ENCODE results near the gene MNX1.

MNX1 gene

GRCh38 chr7:157023589-157023905, 13.1 kb upstream of the MNX1 start:
- no peak for TF ChIP-seq EZH2phosphoT487 (IDR thresholded peaks at IDR 0.05; ENCODE audit: borderline replicate concordance)
- no peak for TF ChIP-seq CTCF (conservative IDR thresholded peaks at IDR 0.05; ENCODE audit: low read length)
- H3K4me1 ChIP-seq (ENCODE audit: insufficient read depth, low read length, poor library complexity, severe bottlenecking): no peaks in the 10 kb centered on the region
- H4K20me1 ChIP-seq (ENCODE audit: insufficient read depth, low read length, poor library complexity, severe bottlenecking): no peaks in the 10 kb centered on the region
- H3K27me3 ChIP-seq (ENCODE audit: insufficient read depth, low read length, poor library complexity, severe bottlenecking): no peaks in the 10 kb centered on the region
- no peak overlapping the region for H3K4me2 ChIP-seq (ENCODE audit: low read depth, low read length, poor library complexity, severe bottlenecking)
- no peak overlapping the region for H2AFZ ChIP-seq (ENCODE audit: low read length)
- H3K79me2 ChIP-seq (ENCODE audit: insufficient read depth, low read length): no peaks in the 10 kb centered on the region
- H3K9me3 ChIP-seq (ENCODE audit: insufficient read depth, low read depth, low read length): no peaks in the 10 kb centered on the region
- no peaks in the 10 kb centered on the region for H3K36me3 ChIP-seq (ENCODE audit: insufficient read depth, low read length)
- no peaks in the 10 kb centered on the region for H3K9me2 ChIP-seq (replicated peaks; ENCODE audit: low read depth, low read length)
- H3K9ac ChIP-seq (ENCODE audit: low read depth, low read length, poor library complexity, severe bottlenecking): no peak overlapping the region
- H3K4me3 ChIP-seq (ENCODE audit: low read length, poor library complexity, severe bottlenecking): no peak overlapping the region
- H3F3A ChIP-seq (ENCODE audit: low read depth): no peaks in the 10 kb centered on the region

DNA sequence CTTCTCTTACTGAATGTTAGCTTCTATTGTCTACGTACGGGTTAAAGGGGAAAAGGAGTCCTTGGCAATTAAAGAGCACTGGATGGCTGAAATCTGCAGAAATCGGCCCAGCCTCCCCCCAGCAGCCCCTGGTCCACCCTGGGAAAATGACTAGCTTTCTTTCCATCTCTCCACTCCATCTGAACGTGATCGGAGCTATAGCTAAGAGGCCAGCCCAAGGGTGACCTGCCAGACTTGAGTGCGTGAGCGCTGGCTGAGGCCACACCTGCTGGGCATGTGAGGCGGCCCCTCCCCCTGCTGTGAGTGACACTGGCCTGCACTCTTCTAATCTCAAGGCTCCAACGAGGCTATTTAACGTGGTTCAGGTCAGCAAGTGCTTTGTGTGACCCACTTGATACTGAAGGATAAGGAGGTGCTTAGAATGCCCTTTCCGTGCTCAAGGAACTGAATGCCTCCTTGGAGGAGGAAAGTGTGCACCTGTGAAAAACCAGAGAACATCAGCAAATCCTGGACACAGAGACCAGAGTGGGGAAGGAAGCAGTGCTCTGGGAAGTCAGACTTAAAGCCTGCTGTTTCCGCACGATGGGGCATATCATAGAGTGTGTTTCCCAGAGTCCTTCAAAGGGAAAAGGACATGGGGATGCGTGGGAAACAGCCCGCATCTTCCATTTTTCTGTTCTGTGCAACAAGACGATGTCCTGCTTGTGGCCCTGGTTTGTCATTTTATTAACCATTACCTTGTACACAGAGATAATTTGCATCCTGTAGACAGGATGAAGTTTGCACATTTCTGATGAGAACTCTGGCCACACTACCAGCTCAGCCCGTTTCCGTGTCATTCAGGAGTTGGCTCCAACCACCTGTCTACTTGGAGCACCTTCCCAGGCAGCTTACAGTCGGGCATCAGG, 12.5 kb upstream of the MNX1 start:
- Histone ChIP-seq H3K4me3 (ENCODE audit: low read length, poor library complexity, severe bottlenecking) (no peak overlapping the region), H3K4me1 (ENCODE audit: insufficient read depth, low read length, poor library complexity, severe bottlenecking) (no peaks in the 10 kb centered on the region), H3K9me3 (ENCODE audit: insufficient read depth, low read depth, low read length) (no peaks in the 10 kb centered on the region), H3K9me2 (replicated peaks; ENCODE audit: low read depth, low read length) (no peaks in the 10 kb centered on the region), H3F3A (ENCODE audit: low read depth) (no peaks in the 10 kb centered on the region), H3K79me2 (ENCODE audit: insufficient read depth, low read length) (no peaks in the 10 kb centered on the region), H3K27me3 (ENCODE audit: insufficient read depth, low read length, poor library complexity, severe bottlenecking) (no peaks in the 10 kb centered on the region), H2AFZ (ENCODE audit: low read length) (no peak overlapping the region), H4K20me1 (ENCODE audit: insufficient read depth, low read length, poor library complexity, severe bottlenecking) (no peaks in the 10 kb centered on the region), H3K9ac (ENCODE audit: low read depth, low read length, poor library complexity, severe bottlenecking) (no peak overlapping the region), H3K4me2 (ENCODE audit: low read depth, low read length, poor library complexity, severe bottlenecking) (no peak overlapping the region), H3K36me3 (ENCODE audit: insufficient read depth, low read length) (no peaks in the 10 kb centered on the region)
- TF ChIP-seq CTCF (conservative IDR thresholded peaks at IDR 0.05; ENCODE audit: low read length): no peak
- TF ChIP-seq EZH2phosphoT487 (IDR thresholded peaks at IDR 0.05; ENCODE audit: borderline replicate concordance): no peak

DNA sequence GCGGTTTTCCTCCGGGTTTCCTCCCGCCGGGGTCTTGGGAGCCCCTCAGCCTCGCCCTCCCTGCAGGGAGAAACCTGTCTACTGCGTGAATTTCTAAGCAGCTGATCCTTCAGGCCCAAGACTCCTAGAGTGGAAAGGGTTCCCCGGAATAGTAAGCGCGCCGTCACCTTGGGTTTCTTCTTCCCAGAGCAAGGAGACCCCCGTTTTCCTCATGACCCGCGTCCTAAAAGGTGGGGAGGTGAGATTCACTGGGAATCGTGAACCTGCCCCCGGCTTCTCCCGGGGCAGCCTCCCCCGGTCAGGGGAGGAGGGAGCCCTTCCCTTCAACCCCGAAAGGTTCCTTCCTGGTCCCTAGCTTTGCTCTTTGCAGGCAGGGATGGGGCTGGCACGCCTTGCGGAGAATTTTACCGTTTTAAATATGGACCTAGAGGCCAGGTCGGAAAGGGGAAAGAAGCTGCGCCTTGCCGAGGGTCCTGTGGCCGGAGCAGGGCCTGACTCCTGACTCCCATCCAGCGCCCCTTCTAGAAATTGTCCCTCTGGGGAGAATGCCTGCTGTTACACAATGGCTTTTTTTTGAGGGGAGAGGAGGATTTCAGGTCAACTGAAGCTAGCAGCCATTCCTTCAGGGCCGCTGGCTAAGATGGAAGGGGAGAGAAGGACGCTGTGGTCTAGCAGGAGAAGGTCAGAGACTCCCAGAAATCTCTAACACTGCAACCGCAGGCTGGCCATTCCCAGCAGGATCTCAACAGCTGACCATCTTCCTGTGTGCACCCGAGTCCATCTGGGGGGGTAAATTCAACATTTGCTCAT, 11.6 kb upstream of the MNX1 start:
- no peak overlapping the region for H3K4me2 ChIP-seq (ENCODE audit: low read depth, low read length, poor library complexity, severe bottlenecking)
- H3F3A ChIP-seq (ENCODE audit: low read depth): no peaks in the 10 kb centered on the region
- H3K9me3 ChIP-seq (ENCODE audit: insufficient read depth, low read depth, low read length): no peaks in the 10 kb centered on the region
- no peaks in the 10 kb centered on the region for H3K27me3 ChIP-seq (ENCODE audit: insufficient read depth, low read length, poor library complexity, severe bottlenecking)
- H3K36me3 ChIP-seq (ENCODE audit: insufficient read depth, low read length): no peaks in the 10 kb centered on the region
- no peaks in the 10 kb centered on the region for H3K79me2 ChIP-seq (ENCODE audit: insufficient read depth, low read length)
- H3K9ac ChIP-seq (ENCODE audit: low read depth, low read length, poor library complexity, severe bottlenecking): no peak overlapping the region
- no peaks in the 10 kb centered on the region for H4K20me1 ChIP-seq (ENCODE audit: insufficient read depth, low read length, poor library complexity, severe bottlenecking)
- TF ChIP-seq CTCF (conservative IDR thresholded peaks at IDR 0.05; ENCODE audit: low read length): no peak
- TF ChIP-seq EZH2phosphoT487 (IDR thresholded peaks at IDR 0.05; ENCODE audit: borderline replicate concordance): no peak
- H2AFZ ChIP-seq (ENCODE audit: low read length): no peak overlapping the region
- H3K9me2 ChIP-seq (replicated peaks; ENCODE audit: low read depth, low read length): no peaks in the 10 kb centered on the region
- H3K4me1 ChIP-seq (ENCODE audit: insufficient read depth, low read length, poor library complexity, severe bottlenecking): no peaks in the 10 kb centered on the region
- no peak overlapping the region for H3K4me3 ChIP-seq (ENCODE audit: low read length, poor library complexity, severe bottlenecking)

All from Loucy (cell line).